C4-2B (cell line): ENCODE measurements around the gene CST9.

ENCODE experiments used
- H3K27ac ChIP-seq: fragments of 450-650 bp; 2 replicates; pipeline ENCODE4 v1.5.1; 2017
- ZFX ChIP-seq: fragments of 450-650 bp; IDR thresholded peaks from 2 replicates; pipeline ENCODE4 v1.6.1; 2017
- TF ChIP-seq, protein P1 (sequence below): fragments of 450-650 bp; conservative IDR thresholded peaks from 2 replicates; pipeline ENCODE4 v1.5.1; 2017; ENCODE audit warnings: mild to moderate bottlenecking

CST9 gene

GRCh38 chr20:23641936-23642751 lies 36.4 kb upstream of the CST9 start:
- TF ChIP-seq, protein P1, sequence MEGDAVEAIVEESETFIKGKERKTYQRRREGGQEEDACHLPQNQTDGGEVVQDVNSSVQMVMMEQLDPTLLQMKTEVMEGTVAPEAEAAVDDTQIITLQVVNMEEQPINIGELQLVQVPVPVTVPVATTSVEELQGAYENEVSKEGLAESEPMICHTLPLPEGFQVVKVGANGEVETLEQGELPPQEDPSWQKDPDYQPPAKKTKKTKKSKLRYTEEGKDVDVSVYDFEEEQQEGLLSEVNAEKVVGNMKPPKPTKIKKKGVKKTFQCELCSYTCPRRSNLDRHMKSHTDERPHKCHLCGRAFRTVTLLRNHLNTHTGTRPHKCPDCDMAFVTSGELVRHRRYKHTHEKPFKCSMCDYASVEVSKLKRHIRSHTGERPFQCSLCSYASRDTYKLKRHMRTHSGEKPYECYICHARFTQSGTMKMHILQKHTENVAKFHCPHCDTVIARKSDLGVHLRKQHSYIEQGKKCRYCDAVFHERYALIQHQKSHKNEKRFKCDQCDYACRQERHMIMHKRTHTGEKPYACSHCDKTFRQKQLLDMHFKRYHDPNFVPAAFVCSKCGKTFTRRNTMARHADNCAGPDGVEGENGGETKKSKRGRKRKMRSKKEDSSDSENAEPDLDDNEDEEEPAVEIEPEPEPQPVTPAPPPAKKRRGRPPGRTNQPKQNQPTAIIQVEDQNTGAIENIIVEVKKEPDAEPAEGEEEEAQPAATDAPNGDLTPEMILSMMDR = no peak
- no peak for TF ChIP-seq ZFX

DNA sequence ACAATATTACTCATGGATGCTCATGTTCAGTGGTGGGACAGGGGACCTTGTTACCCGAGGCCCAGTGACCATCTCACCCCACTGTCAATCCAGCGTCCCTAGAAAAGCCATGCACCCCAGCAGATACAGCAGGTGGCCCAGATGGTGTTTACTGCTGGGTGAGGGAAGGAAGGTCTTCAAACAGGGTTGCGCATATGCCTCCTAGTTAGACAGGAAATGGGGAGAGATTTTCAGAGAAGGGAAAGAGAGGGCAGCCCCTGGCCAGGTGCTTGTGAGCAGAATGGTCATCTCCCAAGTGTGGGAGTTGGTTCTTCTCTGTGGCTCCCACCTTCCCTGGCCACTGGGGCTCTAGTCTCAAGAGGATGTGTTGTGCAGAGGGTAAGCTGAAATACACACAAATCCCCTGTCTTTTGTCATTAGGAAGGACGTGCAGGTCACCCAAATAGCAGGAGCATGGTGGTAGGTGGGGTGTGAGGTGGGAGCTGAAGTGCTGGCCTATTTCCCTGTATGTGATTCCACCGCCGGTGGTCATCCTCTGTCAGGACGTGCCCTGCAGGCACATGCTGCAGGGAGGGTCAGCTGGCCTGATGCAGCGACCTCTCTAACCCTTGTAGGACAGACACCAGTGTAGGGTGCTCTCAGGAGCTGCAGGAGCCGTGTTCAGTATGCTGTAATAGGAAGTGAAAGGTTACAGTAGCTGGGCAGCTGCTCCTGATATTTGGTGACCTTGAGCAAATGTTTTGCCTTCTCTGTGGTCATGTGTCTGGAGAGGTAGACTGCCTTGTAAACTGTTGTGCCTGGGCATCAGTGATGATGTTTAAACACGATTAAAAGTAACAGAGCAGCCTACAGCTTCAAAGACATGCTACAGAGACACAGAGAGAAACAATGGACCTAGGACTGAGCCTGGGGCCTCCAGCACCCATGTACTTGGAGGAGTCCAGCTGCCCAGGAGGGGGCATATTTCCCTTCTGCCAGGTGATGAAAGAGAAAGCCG lies 35.3 kb upstream of the CST9 start:
- H3K27ac ChIP-seq = no peak overlapping the region
- TF ChIP-seq ZFX = no peak
- TF ChIP-seq, protein P1 = no peak

More at GRCh38 chr20:23641936-23642751, 36.4 kb upstream of the CST9 start:
- no peak overlapping the region for H3K27ac ChIP-seq

DNA sequence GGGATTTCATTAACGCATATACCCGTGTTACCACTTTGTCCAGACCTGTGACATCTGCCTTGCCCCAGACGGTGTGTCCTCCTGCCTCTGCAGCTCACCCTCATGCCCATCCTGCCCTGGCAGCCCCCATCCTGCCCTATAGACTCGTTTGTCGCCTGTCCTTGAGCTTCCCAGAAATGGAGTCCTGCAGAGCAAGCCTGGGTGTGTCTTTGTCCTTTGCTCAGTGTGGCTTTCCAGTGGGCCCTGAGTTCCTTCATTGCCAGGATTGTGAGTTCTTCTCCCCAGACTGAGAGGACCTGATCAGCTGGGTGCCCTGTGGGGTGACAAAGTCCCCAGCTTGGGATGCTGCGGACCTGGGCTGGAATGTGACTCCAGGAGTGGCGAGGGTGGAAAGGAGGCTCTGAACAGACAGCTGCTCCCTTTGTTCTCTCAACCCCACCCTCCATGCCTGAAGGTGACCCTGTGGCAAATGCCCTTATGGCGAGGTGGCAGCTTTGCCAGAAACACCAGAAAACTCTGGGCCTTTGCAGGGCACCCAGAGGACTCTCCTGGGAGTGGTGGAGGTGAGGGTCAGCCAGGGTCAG lies 34.4 kb upstream of the CST9 start:
- no peak overlapping the region for H3K27ac ChIP-seq
- TF ChIP-seq, protein P1 = no peak
- no peak for TF ChIP-seq ZFX

DNA sequence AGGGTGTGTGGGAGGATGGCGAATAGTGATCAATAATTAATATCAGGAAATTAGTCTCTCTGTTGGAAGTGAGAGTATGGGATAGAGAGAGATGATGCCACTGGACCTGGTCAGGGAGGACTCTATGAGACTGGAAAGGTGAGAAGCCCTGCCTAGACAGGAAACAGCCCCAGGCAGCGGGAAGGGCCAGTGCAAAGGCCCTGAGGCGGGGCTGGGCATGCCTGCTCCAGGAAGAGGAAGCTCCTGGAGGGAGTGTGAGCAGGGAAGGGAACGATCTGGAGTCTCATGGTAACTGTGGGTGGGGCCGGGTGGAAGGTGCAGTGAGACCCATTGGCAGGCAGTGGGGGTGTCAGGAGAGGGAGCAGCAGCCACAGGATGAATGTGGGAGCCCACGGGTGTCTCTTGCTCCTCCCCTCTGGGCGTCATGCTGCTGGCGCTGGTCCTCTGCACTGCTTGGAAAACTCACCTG lies 33.8 kb upstream of the CST9 start:
- H3K27ac ChIP-seq = no peak overlapping the region

DNA sequence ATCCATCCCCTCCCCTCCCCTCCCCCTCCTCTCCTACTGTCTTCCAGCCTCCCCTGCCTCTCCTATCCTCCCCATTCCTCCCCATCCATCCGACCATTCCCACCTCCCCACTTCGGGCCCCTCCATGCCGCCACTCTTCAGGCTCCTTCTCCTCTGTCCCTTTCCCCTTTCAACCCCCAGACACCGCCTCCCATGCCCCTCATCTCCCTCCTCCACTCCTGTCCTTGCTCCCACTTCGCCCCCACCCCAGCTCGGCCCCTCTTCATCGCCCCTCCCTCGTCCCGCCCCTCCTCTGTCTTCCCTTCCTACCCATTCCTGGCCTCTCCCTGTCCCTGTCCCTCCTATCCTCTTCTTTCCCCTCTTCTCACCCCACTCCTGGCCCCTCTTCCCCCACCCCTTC lies 32.6 kb upstream of the CST9 start:
- no peak overlapping the region for H3K27ac ChIP-seq
- TF ChIP-seq, protein P1 = no peak
- TF ChIP-seq ZFX = no peak

More for the DNA sequence above, 33.8 kb upstream of the CST9 start:
- no peak for TF ChIP-seq ZFX
- TF ChIP-seq, protein P1 = no peak

GRCh38 chr20:23637282-23638221 lies 31.8 kb upstream of the CST9 start, which contains the start of gene CST3:
Gene CST3 (minus strand): TSS chr20:23637955. CDS start chr20:23637862, 93 bp downstream.
- H3K27ac ChIP-seq = peak within 1 kb of the TSS; percentile 94
- TF ChIP-seq, protein P1 = no peak
- peak; percentile 82 for TF ChIP-seq ZFX
